ENCODE data around the gene RUNX1. TPM values are rescaled to one million over a fixed set of nuclear protein-coding genes. Genes with fewer than 3 reads are reported as not detected.
"Not testable (repeated sequence)": the region's sequence is repeated elsewhere in the genome, so short reads cannot be mapped to it uniquely, and the experiment has no call there.

Gene RUNX1
- total and polyA plus RNA-seq, 2 donors (not counting 1 experiment from before 2014, with no cell fraction given): 26.3 to 73.0 TPM

DNA sequence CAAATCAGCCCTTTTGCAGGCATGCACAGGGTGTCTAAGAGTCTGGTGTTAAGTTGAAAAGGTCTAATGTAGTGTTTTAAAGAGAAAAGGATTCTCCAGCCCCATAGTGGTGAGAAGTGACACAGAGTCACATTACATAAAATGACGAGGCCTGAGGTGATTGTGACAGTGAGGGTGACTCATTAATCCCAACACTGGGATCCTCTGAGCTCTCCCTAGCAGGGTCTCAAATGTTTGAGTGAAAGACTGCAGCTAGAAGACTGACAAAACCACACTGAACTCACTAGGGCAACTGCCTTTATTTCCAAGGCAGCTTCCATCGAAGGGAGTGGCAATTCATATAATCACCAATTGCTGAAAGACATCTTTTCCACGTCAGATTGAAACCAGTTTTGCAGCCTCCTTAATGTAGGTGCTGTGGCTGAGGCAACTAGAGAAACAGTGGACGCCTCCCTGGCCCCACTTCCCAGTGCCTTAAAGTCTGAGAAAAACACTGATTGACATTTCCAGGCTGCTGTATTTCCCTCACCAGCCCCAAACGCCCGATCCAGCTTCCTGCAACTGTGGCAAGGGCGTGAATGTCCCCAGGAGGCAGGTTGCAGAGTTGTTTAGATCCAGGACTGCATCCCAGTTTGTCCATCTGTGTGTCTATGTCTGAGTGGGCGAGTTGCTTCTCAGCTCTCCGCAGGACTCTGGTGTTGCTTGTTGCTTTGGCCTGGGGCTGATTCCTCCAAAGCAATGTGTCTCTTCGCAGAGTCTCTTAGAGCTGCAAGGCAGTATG, 81.4 kb downstream of the RUNX1 start:
- no peak for ATAC-seq (ENCODE audit: low read depth)
- peaks cover 9 to 10% of the 10 kb centered on the region in 2 donors for H3K4me1 ChIP-seq (ENCODE audit: control insufficient read depth in 2 of 2, insufficient read depth in 2 of 2, low read length in 2 of 2)
- intact Hi-C loops (cut with micrococcal nuclease): no loop called here
- TF ChIP-seq, protein P1, sequence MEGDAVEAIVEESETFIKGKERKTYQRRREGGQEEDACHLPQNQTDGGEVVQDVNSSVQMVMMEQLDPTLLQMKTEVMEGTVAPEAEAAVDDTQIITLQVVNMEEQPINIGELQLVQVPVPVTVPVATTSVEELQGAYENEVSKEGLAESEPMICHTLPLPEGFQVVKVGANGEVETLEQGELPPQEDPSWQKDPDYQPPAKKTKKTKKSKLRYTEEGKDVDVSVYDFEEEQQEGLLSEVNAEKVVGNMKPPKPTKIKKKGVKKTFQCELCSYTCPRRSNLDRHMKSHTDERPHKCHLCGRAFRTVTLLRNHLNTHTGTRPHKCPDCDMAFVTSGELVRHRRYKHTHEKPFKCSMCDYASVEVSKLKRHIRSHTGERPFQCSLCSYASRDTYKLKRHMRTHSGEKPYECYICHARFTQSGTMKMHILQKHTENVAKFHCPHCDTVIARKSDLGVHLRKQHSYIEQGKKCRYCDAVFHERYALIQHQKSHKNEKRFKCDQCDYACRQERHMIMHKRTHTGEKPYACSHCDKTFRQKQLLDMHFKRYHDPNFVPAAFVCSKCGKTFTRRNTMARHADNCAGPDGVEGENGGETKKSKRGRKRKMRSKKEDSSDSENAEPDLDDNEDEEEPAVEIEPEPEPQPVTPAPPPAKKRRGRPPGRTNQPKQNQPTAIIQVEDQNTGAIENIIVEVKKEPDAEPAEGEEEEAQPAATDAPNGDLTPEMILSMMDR (IDR thresholded peaks at IDR 0.05): no peak
- TF ChIP-seq EZH2 (IDR thresholded peaks at IDR 0.05; ENCODE audit: borderline replicate concordance, insufficient read depth, low read depth, low read length, poor library complexity, severe bottlenecking): no peak
- H2AFZ ChIP-seq (ENCODE audit: insufficient read depth, low read depth, low read length, poor library complexity, severe bottlenecking): no peak overlapping the region
- Mint-ChIP-seq H3K4me1 (peaks cover 44% of the 10 kb centered on the region), H3K4me3 (no peak overlapping the region), H3K27ac (no peak overlapping the region), H3K27me3 (no peaks in the 10 kb centered on the region), H3K9me3 (ENCODE audit: insufficient read depth) (no peaks in the 10 kb centered on the region)
- no peak overlapping the region for H3K27ac ChIP-seq (ENCODE audit: low read length in 2 of 2)
- H3K4me3 ChIP-seq (ENCODE audit: control extremely low read depth in 1 of 5, extremely low read depth in 1 of 5, insufficient read depth in 1 of 5, low read depth in 2 of 5, low read length in 4 of 5): no peak overlapping the region
- peaks cover 93% of the 10 kb centered on the region for H3K79me2 ChIP-seq (ENCODE audit: control insufficient read depth, insufficient read depth, low read length)
- no peak overlapping the region for H3K9ac ChIP-seq (ENCODE audit: low read length)
- ChIA-PET POLR2A (interaction anchor here (0.6 kb wide), 1 partner anchor 9 kb away, joined by 4 read pairs; no protein-coding TSS in a partner anchor), CTCF (no interaction called here)
- H3K36me3 ChIP-seq (replicated peaks in 1 of 2; ENCODE audit: control extremely low read depth in 1 of 2, control insufficient read depth in 1 of 2, extremely low read depth in 1 of 2, insufficient read depth in 2 of 2, low read length in 1 of 2): peaks cover 11 to 31% of the 10 kb centered on the region in 2 experiments
- DNase-seq: no peak
- H4K20me1 ChIP-seq (ENCODE audit: control insufficient read depth, insufficient read depth, low read length, poor library complexity, severe bottlenecking): peaks cover 76% of the 10 kb centered on the region
- no peak overlapping the region for H3K4me2 ChIP-seq (replicated peaks; ENCODE audit: low read depth, low read length, poor library complexity, severe bottlenecking)
- H3K9me3 ChIP-seq (ENCODE audit: control extremely low read depth in 1 of 3, control insufficient read depth in 2 of 3, insufficient read depth in 1 of 3, low read length in 2 of 3): no peaks in the 10 kb centered on the region
- WGBS (ENCODE audit: insufficient coverage): 85% methylated on average over 8 of the region's 10 CpGs
- H3K27me3 ChIP-seq (replicated peaks in 1 of 4; ENCODE audit: control extremely low read depth in 1 of 4, control insufficient read depth in 3 of 4, insufficient read depth in 4 of 4, low read length in 3 of 4): no peaks in the 10 kb centered on the region

DNA sequence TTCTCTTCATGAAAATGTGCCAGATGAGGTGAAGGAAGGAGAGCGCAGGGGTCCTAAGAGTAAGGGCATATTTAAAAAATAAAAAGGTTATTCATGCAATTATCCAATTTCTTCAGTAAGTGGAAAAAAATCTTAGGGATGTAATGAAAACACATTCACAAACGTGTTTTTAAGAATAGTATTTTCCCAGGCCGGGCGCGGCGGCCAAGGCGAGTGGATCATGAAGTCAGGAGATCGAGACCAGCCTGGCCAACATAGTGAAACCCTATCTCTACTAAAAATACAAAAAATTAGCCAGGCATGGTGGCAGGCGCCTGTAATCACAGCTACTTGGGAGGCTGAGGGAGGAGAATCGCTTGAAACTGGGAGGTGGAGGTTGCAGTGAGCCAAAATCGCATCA, 82.2 kb downstream of the RUNX1 start:
- H3K4me3 Mint-ChIP-seq; DNase-seq; H3K9me3 ChIP-seq (ENCODE audit: control extremely low read depth in 1 of 3, control insufficient read depth in 2 of 3, insufficient read depth in 1 of 3, low read length in 2 of 3); H3K27me3 ChIP-seq (replicated peaks in 1 of 4; ENCODE audit: control extremely low read depth in 1 of 4, control insufficient read depth in 3 of 4, insufficient read depth in 4 of 4, low read length in 3 of 4); ATAC-seq (ENCODE audit: low read depth); H3K9ac ChIP-seq (ENCODE audit: low read length); H3K4me1 ChIP-seq (ENCODE audit: control insufficient read depth in 2 of 2, insufficient read depth in 2 of 2, low read length in 2 of 2); H3K4me2 ChIP-seq (replicated peaks; ENCODE audit: low read depth, low read length, poor library complexity, severe bottlenecking); POLR2A ChIA-PET; H3K27ac ChIP-seq (ENCODE audit: low read length in 2 of 2); H3K4me3 ChIP-seq (ENCODE audit: control extremely low read depth in 1 of 5, extremely low read depth in 1 of 5, insufficient read depth in 1 of 5, low read depth in 2 of 5, low read length in 4 of 5); H3K9me3 Mint-ChIP-seq (ENCODE audit: insufficient read depth); H3K27ac Mint-ChIP-seq; intact Hi-C loops (cut with micrococcal nuclease); H3K27me3 Mint-ChIP-seq; CTCF ChIA-PET; H2AFZ ChIP-seq (ENCODE audit: insufficient read depth, low read depth, low read length, poor library complexity, severe bottlenecking): not testable (repeated sequence)
- H3K79me2 ChIP-seq (ENCODE audit: control insufficient read depth, insufficient read depth, low read length): peaks cover 92% of the 10 kb centered on the region
- 50% methylated on average over 2 of the region's 11 CpGs for WGBS (ENCODE audit: insufficient coverage)
- H3K4me1 Mint-ChIP-seq: peaks cover 46% of the 10 kb centered on the region
- H4K20me1 ChIP-seq (ENCODE audit: control insufficient read depth, insufficient read depth, low read length, poor library complexity, severe bottlenecking): peaks cover 78% of the 10 kb centered on the region
- H3K36me3 ChIP-seq (replicated peaks in 1 of 2; ENCODE audit: control extremely low read depth in 1 of 2, control insufficient read depth in 1 of 2, extremely low read depth in 1 of 2, insufficient read depth in 2 of 2, low read length in 1 of 2): peaks cover 11 to 31% of the 10 kb centered on the region in 2 experiments

Data from B cell (primary cell).